GM23338 (cell line): ENCODE data around the gene JAKMIP2. TPM values are rescaled to one million over a fixed set of nuclear protein-coding genes. Genes with fewer than 3 reads are reported as not detected.

Experiments
- ATAC-seq: fragments of 200-7000 bp; cut with Tn5 transposase; 3 replicates; pipeline ENCODE4 v1.9.1; 2020
- DNase-seq: peaks from one replicate; pipeline ENCODE4 v3.0.0-alpha.2; 2015; ENCODE audit warnings: low spot score
- H2AFZ ChIP-seq: fragments of 200-600 bp; sonication (generic); 2 replicates; pipeline ENCODE4 v1.8.0; 2016; ENCODE audit warnings: antibody characterized with exemption, mild to moderate bottlenecking, moderate library complexity
- H3F3A ChIP-seq: fragments of 200-600 bp; sonication (generic); replicated peaks from 2 replicates; pipeline ENCODE4 v1.8.0; 2017; ENCODE audit warnings: antibody characterized with exemption, mixed run types, low read depth
- H3K27ac ChIP-seq: fragments of 200-600 bp; sonication (generic); 2 replicates; pipeline ENCODE4 v1.6.1; 2016; ENCODE audit warnings: low read depth
- H3K27me3 ChIP-seq: fragments of 200-600 bp; sonication (generic); 2 replicates; pipeline ENCODE4 v1.8.0; 2016; ENCODE audit warnings: mild to moderate bottlenecking, mixed run types, moderate library complexity; ENCODE audit not compliant: insufficient read depth
- H3K36me3 ChIP-seq: fragments of 200-600 bp; sonication (generic); 2 replicates; pipeline ENCODE4 v1.8.0; 2016; ENCODE audit warnings: mild to moderate bottlenecking; ENCODE audit not compliant: insufficient read depth
- H3K4me1 ChIP-seq: fragments of 200-600 bp; sonication (generic); 2 replicates; pipeline ENCODE4 v1.8.0; 2016; ENCODE audit warnings: mild to moderate bottlenecking, moderate library complexity; ENCODE audit not compliant: insufficient read depth
- H3K4me2 ChIP-seq: fragments of 200-600 bp; sonication (generic); 2 replicates; pipeline ENCODE4 v1.7.1; 2017; ENCODE audit warnings: mixed run types
- H3K4me3 ChIP-seq: fragments of 200-600 bp; sonication (generic); 2 replicates; pipeline ENCODE4 v1.6.1; 2016; ENCODE audit warnings: mixed run types
- H3K79me2 ChIP-seq: fragments of 200-600 bp; sonication (generic); replicated peaks from 2 replicates; pipeline ENCODE4 v1.8.0; 2017; ENCODE audit warnings: mild to moderate bottlenecking; ENCODE audit not compliant: insufficient read depth
- H3K9me2 ChIP-seq: fragments of 200-600 bp; sonication (generic); 2 replicates; pipeline ENCODE4 v1.8.0; 2017; ENCODE audit not compliant: insufficient read depth
- H4K20me1 ChIP-seq: fragments of 200-600 bp; sonication (generic); replicated peaks from 2 replicates; pipeline ENCODE4 v1.8.0; 2017; ENCODE audit warnings: mild to moderate bottlenecking; ENCODE audit not compliant: insufficient read depth
- H3K27ac Mint-ChIP-seq: 2 replicates; pipeline ENCODE4 v1.8.0; 2020; ENCODE audit warnings: inconsistent platforms, mild to moderate bottlenecking, moderate library complexity, mixed read lengths
- H3K27me3 Mint-ChIP-seq: 3 replicates; pipeline ENCODE4 v1.8.0; 2022; ENCODE audit warnings: low read depth, mild to moderate bottlenecking, moderate library complexity, mixed read lengths, inconsistent platforms; ENCODE audit not compliant: insufficient read depth, poor library complexity
- H3K36me3 Mint-ChIP-seq: 3 replicates; pipeline ENCODE4 v1.8.0; 2021; ENCODE audit warnings: low read depth, mild to moderate bottlenecking, inconsistent platforms, moderate library complexity, mixed read lengths
- H3K4me1 Mint-ChIP-seq: 3 replicates; pipeline ENCODE4 v1.8.0; 2020; ENCODE audit warnings: mild to moderate bottlenecking, inconsistent platforms, mixed read lengths
- H3K4me3 Mint-ChIP-seq: 3 replicates; pipeline ENCODE4 v1.8.0; 2021; ENCODE audit warnings: moderate library complexity, mild to moderate bottlenecking, inconsistent platforms, mixed read lengths
- H3K9me3 Mint-ChIP-seq: 3 replicates; pipeline ENCODE4 v1.8.0; 2020; ENCODE audit warnings: moderate library complexity, mild to moderate bottlenecking, inconsistent platforms, mixed read lengths
- CREB1 ChIP-seq: fragments of 250-450 bp; sonication (Bioruptor Pico); IDR thresholded peaks from 2 replicates; pipeline ENCODE4 v1.5.0; 2020; ENCODE audit warnings: low read depth, mild to moderate bottlenecking, moderate library complexity
- CTCF ChIP-seq, 2 experiments: fragments of 200-600 bp in 1 of 2; sonication (generic) in 1 of 2; conservative IDR thresholded peaks; 2 replicates each; pipeline versions ENCODE4 v1.5.1 to v1.6.1; 2016 to 2017; ENCODE audit warnings: antibody characterized with exemption in 2 of 2, low read depth in 2 of 2, mild to moderate bottlenecking in 2 of 2, moderate library complexity in 1 of 2
- ETS1 ChIP-seq: IDR thresholded peaks from 2 replicates; pipeline ENCODE4 v1.6.1; 2016; ENCODE audit warnings: antibody characterized with exemption
- EZH2 ChIP-seq: fragments of 200-600 bp; sonication (generic); IDR thresholded peaks from one replicate; pipeline ENCODE4 v1.8.0; 2017; ENCODE audit warnings: antibody characterized with exemption, mild to moderate bottlenecking, low read depth; ENCODE audit not compliant: unreplicated experiment
- EZH2phosphoT487 ChIP-seq: fragments of 200-600 bp; sonication (generic); IDR thresholded peaks from one replicate; pipeline ENCODE4 v1.8.1; 2018; ENCODE audit warnings: antibody characterized with exemption; ENCODE audit not compliant: unreplicated experiment
- JUNB ChIP-seq: IDR thresholded peaks from one replicate; pipeline ENCODE4 v1.6.1; 2016; ENCODE audit warnings: antibody characterized with exemption; ENCODE audit not compliant: unreplicated experiment
- NANOG ChIP-seq: IDR thresholded peaks from 2 replicates; pipeline ENCODE4 v1.6.1; 2016; ENCODE audit warnings: antibody characterized with exemption, borderline replicate concordance
- POLR2AphosphoS5 ChIP-seq: IDR thresholded peaks from 2 replicates; pipeline ENCODE4 v1.6.1; 2016; ENCODE audit warnings: antibody characterized with exemption, low read depth
- REST ChIP-seq: IDR thresholded peaks from one replicate; pipeline ENCODE4 v1.6.1; 2018; ENCODE audit warnings: antibody characterized with exemption; ENCODE audit not compliant: unreplicated experiment
- STAT1 ChIP-seq: IDR thresholded peaks from one replicate; pipeline ENCODE4 v1.6.1; 2016; ENCODE audit warnings: antibody characterized with exemption; ENCODE audit not compliant: unreplicated experiment
- ZNF114 ChIP-seq: fragments of 250-450 bp; sonication (Bioruptor Pico); IDR thresholded peaks from 2 replicates; pipeline ENCODE4 v1.5.0; 2020; ENCODE audit warnings: mild to moderate bottlenecking, moderate library complexity
- ZNF462 ChIP-seq: fragments of 250-450 bp; sonication (Bioruptor Pico); IDR thresholded peaks from 2 replicates; pipeline ENCODE4 v1.5.0; 2020; ENCODE audit warnings: mild to moderate bottlenecking, moderate library complexity
- polyA plus RNA-seq: library from polyadenylated mRNA; unstranded; fragments of >200 nt; fragmentation: Nextera tagmentation; extraction: Ambion mirVana; gene quantifications from 2 replicates; pipeline ENCODE4 v1.2.1, GENCODE V29; 2016
- total RNA-seq: library from RNA; depleted of rRNA; stranded (reverse); fragments of >200 nt; shearing (Covaris generic); gene quantifications from 2 replicates; pipeline ENCODE4 v1.2.3, GENCODE V29; 2014

JAKMIP2 gene
- total and polyA plus RNA-seq, 2 experiments from 2014 or later = 20.5 to 27.2 TPM

GRCh38 chr5:147819261-147819770 is 36.8 kb upstream of the JAKMIP2 start:
- H2AFZ ChIP-seq = no peak overlapping the region
- H3K36me3 Mint-ChIP-seq = no peaks in the 10 kb centered on the region
- no peaks in the 10 kb centered on the region for H3K9me2 ChIP-seq
- TF ChIP-seq POLR2AphosphoS5 = no peak
- no peak for TF ChIP-seq STAT1
- no peak for TF ChIP-seq JUNB
- no peak for TF ChIP-seq ETS1
- no peak for TF ChIP-seq EZH2phosphoT487
- TF ChIP-seq EZH2 = no peak
- TF ChIP-seq NANOG = no peak
- no peak for TF ChIP-seq ZNF114 (CRISPR knock-in tag)
- TF ChIP-seq ZNF462 (CRISPR knock-in tag) = no peak
- TF ChIP-seq REST = no peak
- TF ChIP-seq CREB1 (CRISPR knock-in tag) = no peak
- no peak for TF ChIP-seq CTCF (conservative IDR thresholded peaks at IDR 0.05; ENCODE audit: low read depth in 2 of 2)
- no peak overlapping the region for H3K4me3 ChIP-seq
- no peak overlapping the region for H3K27ac ChIP-seq
- H3K27me3 ChIP-seq = no peaks in the 10 kb centered on the region
- H3K27me3 Mint-ChIP-seq = no peaks in the 10 kb centered on the region
- H3K4me3 Mint-ChIP-seq = no peak overlapping the region
- no peaks in the 10 kb centered on the region for H3K4me1 ChIP-seq
- no peak for ATAC-seq
- no peaks in the 10 kb centered on the region for H3K9me3 Mint-ChIP-seq
- no peak overlapping the region for H3K27ac Mint-ChIP-seq
- H3K36me3 ChIP-seq = no peaks in the 10 kb centered on the region
- peaks cover 11% of the 10 kb centered on the region for H3K4me1 Mint-ChIP-seq
- no peaks in the 10 kb centered on the region for H4K20me1 ChIP-seq
- no peak overlapping the region for H3K4me2 ChIP-seq
- no peaks in the 10 kb centered on the region for H3F3A ChIP-seq
- H3K79me2 ChIP-seq = no peaks in the 10 kb centered on the region
- DNase-seq = no peak
